Heart left ventricle (tissue), 13 donors: Measurements from ENCODE around the gene MGMT.

Source experiments
- POLR2A ChIP-seq, 2 donors: fragments of 450-650 bp; IDR thresholded peaks; one replicate each; pipeline ENCODE4 v1.6.1; 2017; ENCODE audit warnings: antibody characterized with exemption in 2 of 2, mild to moderate bottlenecking in 2 of 2, moderate library complexity in 2 of 2
- TF ChIP-seq, protein P1 (sequence below), 12 donors: fragments of 200-600 bp; sonication (generic) in 4 of 12; IDR thresholded peaks; one replicate each; pipeline versions ENCODE4 v1.5.0 to v1.8.0; 2018 to 2022; ENCODE audit warnings: antibody characterized with exemption in 12 of 12, mild to moderate bottlenecking in 5 of 12
- donor health status: ischemic (EF 13 %, LVEDD 7.1; RV severe dilation, severe dysfunction).
- donor health status: DM: no; HTN: yes; CAD: no.
- donor health status: DM: no; HTN: no; CAD: no.
- donor health status: ischemic (EF 25% LVEDD 6.9; RV normal size, moderate dysfunction).
- donor health status: ischemic (EF 25% LVEDD 5.7; RV mildly dilated, moderate dysfunction).
- donor health status: ischemic (EF 35%, LVEDD 5.7; RV mildly dilated, moderate dysfunction).
- donor health status: nonischemic (EF 11% LVEDD 7.7; RV severe dilation, severe dysfunction).
- donor health status: DM: yes; HTN: yes; CAD: no.
- donor health status: PGD.
- donor health status: ischemic (EF 29% LVEDD 5.4; RV normal size, mild dysfunction).
- donor health status: nonischemic (EF 23%, LVEDD 6.1; RV moderate dilation, normal function).

DNA sequence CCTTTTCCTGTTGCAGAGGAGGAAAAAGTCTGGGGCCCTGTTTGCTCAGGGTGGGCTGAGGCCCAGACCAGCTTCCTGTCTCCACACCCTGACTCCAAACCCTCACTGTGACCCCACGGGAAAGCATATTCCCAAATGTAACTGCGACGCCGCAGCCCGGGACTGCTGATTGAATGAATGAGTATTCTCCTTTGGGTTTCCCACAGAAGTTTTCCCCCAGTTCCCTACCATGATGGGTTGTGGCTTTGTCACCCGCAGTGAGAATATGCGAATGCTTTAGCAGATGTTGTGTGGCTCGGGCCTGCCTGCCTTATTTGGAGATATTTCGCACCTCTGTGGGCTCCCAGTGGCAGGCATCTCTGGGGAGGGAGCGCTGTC lies 50.6 kb downstream of the MGMT start:
- TF ChIP-seq, protein P1, sequence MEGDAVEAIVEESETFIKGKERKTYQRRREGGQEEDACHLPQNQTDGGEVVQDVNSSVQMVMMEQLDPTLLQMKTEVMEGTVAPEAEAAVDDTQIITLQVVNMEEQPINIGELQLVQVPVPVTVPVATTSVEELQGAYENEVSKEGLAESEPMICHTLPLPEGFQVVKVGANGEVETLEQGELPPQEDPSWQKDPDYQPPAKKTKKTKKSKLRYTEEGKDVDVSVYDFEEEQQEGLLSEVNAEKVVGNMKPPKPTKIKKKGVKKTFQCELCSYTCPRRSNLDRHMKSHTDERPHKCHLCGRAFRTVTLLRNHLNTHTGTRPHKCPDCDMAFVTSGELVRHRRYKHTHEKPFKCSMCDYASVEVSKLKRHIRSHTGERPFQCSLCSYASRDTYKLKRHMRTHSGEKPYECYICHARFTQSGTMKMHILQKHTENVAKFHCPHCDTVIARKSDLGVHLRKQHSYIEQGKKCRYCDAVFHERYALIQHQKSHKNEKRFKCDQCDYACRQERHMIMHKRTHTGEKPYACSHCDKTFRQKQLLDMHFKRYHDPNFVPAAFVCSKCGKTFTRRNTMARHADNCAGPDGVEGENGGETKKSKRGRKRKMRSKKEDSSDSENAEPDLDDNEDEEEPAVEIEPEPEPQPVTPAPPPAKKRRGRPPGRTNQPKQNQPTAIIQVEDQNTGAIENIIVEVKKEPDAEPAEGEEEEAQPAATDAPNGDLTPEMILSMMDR (IDR thresholded peaks at IDR 0.05): no peak
- no peak for TF ChIP-seq POLR2A (IDR thresholded peaks at IDR 0.05)
